GM13976 (cell line): ENCODE results near the gene ADI1.
"Not testable (repeated sequence)": the region's sequence is repeated elsewhere in the genome, so short reads cannot be mapped to it uniquely, and the experiment has no call there.

Experiments used
- DNase-seq: peaks from one replicate; pipeline ENCODE4 v3.0.0; 2012; ENCODE audit warnings: low spot score
- CTCF ChIP-seq: IDR thresholded peaks from 2 replicates; pipeline ENCODE4 v1.5.1; 2012; ENCODE audit warnings: borderline replicate concordance, mild to moderate bottlenecking; ENCODE audit not compliant: insufficient read depth; ENCODE audit errors: extremely low read depth, missing control alignments, control extremely low read depth
- in situ Hi-C: fragments of 300-500 bp; cut with MboI; formaldehyde crosslinking; loops from one replicate; pipeline ENCODE4 v1.12.0; 2022; ENCODE audit warnings: low sequenced_read_pairs, mixed read lengths, inconsistent platforms; ENCODE audit not compliant: unreplicated experiment

ADI1 gene

GRCh38 chr2:3505771-3506170 is 13.6 kb downstream of the ADI1 start:
- in situ Hi-C loops: no loop called here
- no peak for TF ChIP-seq CTCF
- DNase-seq: no peak

- no peak for DNase-seq
- TF ChIP-seq CTCF: no peak
- in situ Hi-C loops: no loop called here
Observed at GRCh38 chr2:3504741-3505140, 14.6 kb downstream of the ADI1 start.

- DNase-seq: no peak
- in situ Hi-C loops: no loop called here
- no peak for TF ChIP-seq CTCF
Observed at GRCh38 chr2:3503483-3503882, 15.8 kb downstream of the ADI1 start.

GRCh38 chr2:3503046-3503445 is 16.3 kb downstream of the ADI1 start:
- no peak for TF ChIP-seq CTCF
- no peak for DNase-seq
- in situ Hi-C loops: no loop called here

- no peak for TF ChIP-seq CTCF
- in situ Hi-C loops: no loop called here
- no peak for DNase-seq
Observed at GRCh38 chr2:3500326-3500899, 18.9 kb downstream of the ADI1 start.

- in situ Hi-C loops: no loop called here
- no peak for DNase-seq
- no peak for TF ChIP-seq CTCF
Observed at GRCh38 chr2:3498783-3499394, 20.4 kb downstream of the ADI1 start.

GRCh38 chr2:3496708-3497080 is 22.6 kb downstream of the ADI1 start:
- in situ Hi-C loops, DNase-seq: not testable (repeated sequence)
